DMS153 treated with DMSO at 0.1 percent for 48 hours (cell line): ENCODE data around the gene GSK3B.

Source experiments
- DNase-seq: peaks from one replicate; lab custom pipeline; 2025; ENCODE audit not compliant: unreplicated experiment; lab: John Stamatoyannopoulos, UW

The GSK3B gene

GRCh38 chr3:120098710-120099109, 4.5 kb upstream of the GSK3B start:
- DNase-seq: no peak

- no peak for DNase-seq
Measured at GRCh38 chr3:120095979-120096426, 1.8 kb upstream of the GSK3B start.

GRCh38 chr3:120095226-120095978, 1.2 kb upstream of the GSK3B start:
- peak; percentile 62 for DNase-seq

GRCh38 chr3:120094776-120095225, 554 bp upstream of the GSK3B start:
- peak; percentile 99 for DNase-seq

- peak; percentile 61 for DNase-seq
Measured at GRCh38 chr3:120093119-120093910, 932 bp downstream of the GSK3B start.

GRCh38 chr3:120092474-120092873, 1.8 kb downstream of the GSK3B start:
- DNase-seq: no peak

GRCh38 chr3:120090422-120090821, 3.8 kb downstream of the GSK3B start:
- DNase-seq: no peak

- DNase-seq: no peak
Measured at GRCh38 chr3:120089089-120089488, 5.2 kb downstream of the GSK3B start.

- no peak for DNase-seq
Measured at GRCh38 chr3:120088622-120089021, 5.6 kb downstream of the GSK3B start.

GRCh38 chr3:120081719-120082118, 12.5 kb downstream of the GSK3B start:
- DNase-seq: no peak

GRCh38 chr3:120080836-120081235, 13.4 kb downstream of the GSK3B start:
- no peak for DNase-seq

- no peak for DNase-seq
Measured at GRCh38 chr3:120077731-120078130, 16.5 kb downstream of the GSK3B start.

GRCh38 chr3:120072867-120073525, 21.3 kb downstream of the GSK3B start:
- no peak for DNase-seq

- DNase-seq: no peak
Measured at GRCh38 chr3:120071259-120071658, 23.0 kb downstream of the GSK3B start.

GRCh38 chr3:120070263-120070981, 23.8 kb downstream of the GSK3B start:
- no peak for DNase-seq

GRCh38 chr3:120067083-120067482, 27.2 kb downstream of the GSK3B start:
- DNase-seq: no peak

GRCh38 chr3:120066634-120067033, 27.6 kb downstream of the GSK3B start:
- no peak for DNase-seq

- no peak for DNase-seq
Measured at GRCh38 chr3:120064641-120065040, 29.6 kb downstream of the GSK3B start.

- no peak for DNase-seq
Measured at GRCh38 chr3:120062474-120062873, 31.8 kb downstream of the GSK3B start.

- DNase-seq: no peak
Measured at GRCh38 chr3:120059081-120059864, 35.0 kb downstream of the GSK3B start.
